Brain pericyte (primary cell): ENCODE measurements around the gene SCLT1.
A peak's percentile ranks its signal among the peaks of the same experiment; 100 is the strongest.

Experiments used
- DNase-seq: peaks from one replicate; pipeline ENCODE4 v3.0.0-alpha.2; 2012; ENCODE audit warnings: low read depth, low spot score

SCLT1 gene

GRCh38 chr4:128871948-128872347, 221.4 kb downstream of the SCLT1 start:
- DNase-seq: no peak

DNA sequence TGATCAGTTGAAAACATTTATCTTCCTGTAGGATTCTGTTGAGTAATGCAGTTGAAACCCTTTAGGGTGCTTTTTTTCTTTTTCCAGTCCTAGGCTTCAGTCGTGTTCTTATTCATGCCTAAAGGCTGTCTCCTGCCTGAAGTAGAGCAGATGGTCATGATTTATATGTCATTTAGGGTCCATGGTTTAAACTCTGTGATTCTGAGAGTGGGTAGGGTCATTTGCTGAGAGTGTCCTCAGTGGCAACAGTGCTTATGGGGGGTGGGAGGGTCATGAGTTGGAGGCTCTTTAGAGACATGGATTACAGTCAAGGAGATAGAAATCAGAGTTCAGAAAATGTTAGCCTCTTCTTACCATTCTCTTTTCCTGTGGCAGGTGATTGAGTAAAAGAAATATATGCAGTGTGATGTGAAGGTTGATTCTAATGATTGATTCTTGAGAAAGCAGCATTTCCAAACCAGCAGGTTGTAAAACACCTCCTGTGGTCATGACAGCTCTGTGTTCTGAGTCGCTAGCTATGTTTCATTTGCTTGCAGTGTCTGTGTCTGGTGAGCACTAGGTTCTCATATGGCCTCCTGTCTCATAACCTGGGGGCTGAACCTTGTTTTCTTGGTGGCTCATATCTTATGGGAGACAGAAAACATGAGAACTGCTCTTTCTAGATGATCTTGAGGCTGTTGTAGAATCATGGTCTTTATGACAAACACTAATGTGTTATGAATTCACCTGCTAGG, 223.4 kb downstream of the SCLT1 start:
- no peak for DNase-seq

DNA sequence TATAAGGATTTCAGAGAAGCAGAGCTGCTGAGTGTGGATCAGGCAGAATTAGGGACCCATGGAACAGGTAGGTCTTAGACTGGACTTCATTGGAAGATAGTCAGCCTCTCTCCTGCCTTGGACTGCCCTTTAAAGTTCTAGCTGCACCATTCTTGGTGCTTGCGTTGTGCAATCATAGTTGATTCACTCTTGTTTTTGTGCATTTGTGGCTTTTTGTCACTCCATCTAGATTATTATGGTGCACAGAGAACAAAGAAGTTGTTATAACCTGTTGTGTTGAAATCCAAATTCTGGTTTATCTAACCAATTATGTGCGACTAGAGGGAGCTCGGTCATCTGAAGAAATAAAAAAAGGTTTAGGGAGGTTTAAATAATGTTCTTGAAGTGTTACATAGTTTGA, 224.6 kb downstream of the SCLT1 start:
- DNase-seq: no peak

GRCh38 chr4:128866691-128867090, 226.6 kb downstream of the SCLT1 start:
- DNase-seq: no peak

DNA sequence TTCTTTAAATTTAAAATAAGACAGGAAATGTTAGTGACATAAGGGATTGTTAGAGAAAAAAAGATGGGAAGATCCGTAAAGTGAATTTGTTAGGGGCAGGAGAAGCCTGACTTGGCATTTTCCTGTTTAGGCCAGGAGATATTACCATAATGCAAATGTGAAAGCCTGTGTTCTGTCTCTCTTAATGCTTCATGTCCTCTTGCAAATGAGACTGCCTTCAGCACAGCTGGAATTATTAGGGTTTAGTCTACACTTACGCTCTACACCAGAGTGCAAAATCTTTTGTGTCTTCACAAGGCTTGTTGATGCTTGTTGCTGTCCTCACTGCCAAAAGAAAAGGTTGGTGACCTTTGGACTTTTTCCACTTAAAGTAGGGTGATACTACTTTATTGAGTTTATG, 227.1 kb downstream of the SCLT1 start:
- no peak for DNase-seq

GRCh38 chr4:128865132-128865531, 228.2 kb downstream of the SCLT1 start:
- no peak for DNase-seq

GRCh38 chr4:128863312-128864075, 229.8 kb downstream of the SCLT1 start:
- peak; percentile 49 for DNase-seq

DNA sequence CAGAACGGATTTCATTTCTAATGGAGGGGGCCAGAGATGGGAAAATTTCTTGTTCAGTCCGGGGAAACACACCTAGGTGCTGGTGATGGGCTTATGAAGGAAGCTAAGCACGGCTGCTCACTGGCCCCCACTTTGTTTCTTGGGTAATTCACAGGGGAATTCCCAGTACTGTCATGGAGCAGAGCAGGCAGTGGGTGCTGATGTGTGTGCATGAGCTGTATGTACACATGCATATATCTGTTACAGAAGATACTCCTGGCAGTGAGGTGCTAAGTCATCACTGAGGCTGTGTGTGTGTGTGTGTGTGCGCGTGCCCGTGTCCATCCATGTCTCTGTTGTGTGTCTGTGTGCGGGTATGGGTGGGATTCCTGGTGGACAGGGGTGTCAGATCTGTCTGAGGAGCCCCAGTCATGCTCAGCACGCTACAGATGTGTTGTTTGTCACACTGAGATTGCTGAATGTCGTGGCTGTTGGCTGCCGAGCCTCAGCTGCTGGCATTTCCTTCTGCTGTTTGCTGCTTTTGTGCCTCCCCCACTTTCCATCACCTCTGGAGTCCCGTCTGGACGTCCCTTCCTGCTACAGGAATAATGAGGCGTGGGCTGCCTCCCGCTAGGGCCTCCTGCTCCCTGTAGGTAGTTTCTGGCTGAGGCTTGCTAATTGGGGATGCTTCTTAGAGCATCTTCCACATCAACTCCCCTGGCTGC, 230.6 kb downstream of the SCLT1 start:
- no peak for DNase-seq

GRCh38 chr4:128861856-128862518, 231.4 kb downstream of the SCLT1 start:
- DNase-seq: no peak

DNA sequence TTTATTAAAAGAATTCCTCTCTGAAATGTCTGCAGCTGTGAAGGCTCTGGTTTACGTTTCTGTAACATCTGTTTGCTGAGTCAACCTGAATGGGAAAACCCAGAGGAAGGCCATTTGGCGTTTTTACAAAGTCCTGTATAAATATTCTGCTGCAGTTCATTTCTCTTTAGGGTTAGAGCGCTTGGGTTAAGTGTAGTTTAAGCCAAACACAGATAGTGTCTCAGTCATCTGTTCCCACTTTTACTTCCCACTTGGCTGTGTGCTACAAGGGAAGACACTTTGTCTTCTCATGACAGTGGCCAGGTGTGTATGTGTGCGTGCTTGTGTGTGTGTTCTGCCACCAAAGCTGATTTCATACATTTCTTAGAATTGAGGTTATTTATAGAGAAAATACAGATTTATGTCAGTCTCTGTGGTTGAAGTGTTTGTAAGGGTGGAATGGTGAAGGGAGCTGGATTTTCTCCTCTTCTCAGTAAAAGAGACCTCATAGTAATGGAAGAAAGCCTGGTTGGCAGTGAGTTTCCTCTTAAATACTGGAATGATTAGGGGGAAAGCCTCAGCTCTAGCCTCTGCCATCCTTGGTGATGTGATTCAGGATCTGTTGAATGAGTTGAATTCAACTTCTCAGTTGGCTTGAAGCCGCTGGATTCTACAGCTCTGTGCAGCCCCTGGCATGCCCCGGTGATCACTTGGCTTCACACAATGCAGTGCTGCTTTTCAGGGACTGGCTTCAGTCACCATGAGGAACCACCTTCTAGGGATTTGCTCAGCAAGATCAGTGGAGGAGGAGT, 233.3 kb downstream of the SCLT1 start:
- no peak for DNase-seq

DNA sequence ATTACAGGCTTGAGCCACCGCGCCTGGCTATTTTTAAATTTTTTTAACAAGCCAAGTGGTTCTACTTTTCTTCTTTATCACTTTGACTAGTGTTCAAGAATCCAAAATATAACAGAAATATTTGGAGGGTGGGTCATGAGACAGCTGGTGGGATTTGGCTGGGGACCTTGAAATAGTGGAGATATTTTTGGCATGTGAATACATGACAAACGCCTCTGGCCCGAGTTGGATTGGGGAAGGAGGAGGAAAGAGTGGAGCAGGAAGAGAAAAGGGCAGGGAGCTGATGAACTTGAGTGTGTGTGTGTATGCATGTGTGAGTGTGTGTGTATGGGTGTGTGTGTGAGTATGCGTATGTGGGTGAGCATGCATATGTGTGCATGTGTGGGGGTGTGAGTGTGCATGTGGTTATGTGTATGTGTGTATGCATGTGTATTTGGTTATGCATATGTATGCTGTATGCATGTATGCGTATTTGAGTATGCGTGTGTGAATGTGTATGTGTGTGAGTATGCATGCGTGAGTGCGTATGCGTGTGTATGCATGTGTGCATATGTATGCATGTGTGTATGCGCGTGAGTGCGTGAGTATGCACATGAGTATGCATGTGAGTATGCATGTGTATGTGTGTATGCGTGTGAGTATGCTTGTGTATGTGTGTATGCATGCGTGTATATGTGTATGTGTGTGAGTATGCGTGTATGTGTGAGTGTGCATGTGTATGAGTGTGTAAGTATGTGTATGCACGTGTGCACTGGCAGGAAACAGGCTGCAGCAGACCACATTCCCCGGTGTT, 234.3 kb downstream of the SCLT1 start:
- DNase-seq: no peak

GRCh38 chr4:128856246-128856645, 237.1 kb downstream of the SCLT1 start:
- no peak for DNase-seq

DNA sequence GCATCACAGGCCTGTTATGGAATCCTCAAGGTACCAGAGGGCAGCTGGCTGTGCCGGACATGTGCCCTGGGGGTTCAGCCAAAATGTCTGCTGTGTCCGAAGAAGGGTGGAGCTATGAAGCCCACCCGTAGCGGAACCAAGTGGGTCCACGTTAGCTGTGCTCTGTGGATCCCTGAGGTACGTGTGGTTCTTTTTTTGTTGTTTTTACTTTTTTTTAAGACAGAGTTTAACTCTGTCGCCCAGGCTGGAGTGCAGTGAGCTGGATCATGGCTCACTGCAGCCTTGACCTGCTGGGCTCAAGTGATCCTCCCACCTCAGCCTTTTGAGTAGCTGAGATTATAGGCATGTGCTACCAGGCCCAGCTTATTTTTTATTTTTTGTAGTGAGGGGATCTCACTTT, 237.7 kb downstream of the SCLT1 start:
- DNase-seq: no peak

DNA sequence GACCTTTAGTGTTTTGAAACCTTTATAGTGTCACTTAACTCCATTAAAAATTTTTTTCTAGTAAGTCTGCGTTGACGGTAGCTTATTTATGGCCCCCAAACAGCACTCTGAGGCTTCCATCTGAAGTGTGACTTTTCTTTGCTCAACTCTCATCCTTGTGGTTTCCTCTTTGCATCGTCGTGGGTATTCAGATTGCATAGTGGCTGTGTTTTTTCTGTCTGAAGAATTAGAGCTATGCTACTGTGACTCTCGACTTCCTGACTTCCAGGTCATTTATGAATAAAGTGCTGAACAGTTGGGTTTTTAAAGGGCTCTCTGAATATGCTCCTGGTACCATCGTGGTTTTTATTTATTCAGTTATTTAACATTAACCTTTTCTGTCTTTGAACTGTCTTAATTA, 238.9 kb downstream of the SCLT1 start:
- DNase-seq: no peak

GRCh38 chr4:128853741-128854140, 239.6 kb downstream of the SCLT1 start:
- DNase-seq: no peak

GRCh38 chr4:128850252-128850651, 243.1 kb downstream of the SCLT1 start:
- DNase-seq: no peak

GRCh38 chr4:128848461-128848860, 244.9 kb downstream of the SCLT1 start:
- peak; percentile 86 for DNase-seq

DNA sequence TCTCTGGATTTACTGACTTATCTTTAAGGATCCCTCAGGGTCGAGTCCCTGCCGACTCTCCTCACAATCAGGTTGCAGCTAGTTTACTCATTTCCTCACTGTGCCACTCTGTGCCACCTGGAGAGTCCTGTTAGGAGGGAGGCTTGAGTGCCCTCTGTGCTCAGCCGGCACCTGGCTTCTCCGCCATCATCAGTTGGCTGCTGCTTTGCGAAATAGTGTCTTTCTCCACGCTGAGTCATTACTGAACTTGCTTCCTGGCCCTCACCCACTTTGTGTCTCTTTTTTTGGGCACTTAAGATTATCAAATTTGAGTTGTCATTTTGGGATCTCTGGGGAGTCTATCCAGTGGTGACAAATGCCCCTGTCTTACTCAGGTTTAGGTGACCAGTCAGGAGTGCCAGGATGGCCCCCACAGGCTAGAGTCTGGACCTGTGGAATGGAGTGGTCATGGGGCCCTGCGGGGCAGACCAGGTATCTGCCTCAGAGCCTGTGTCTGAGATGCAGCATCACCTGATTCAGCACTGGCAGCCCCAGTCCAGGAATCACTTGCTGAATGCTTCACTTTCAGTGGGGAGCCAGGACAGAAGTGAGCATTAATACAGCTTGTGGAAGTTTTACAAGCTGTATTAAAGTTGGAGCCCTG, 246.1 kb downstream of the SCLT1 start:
- no peak for DNase-seq

DNA sequence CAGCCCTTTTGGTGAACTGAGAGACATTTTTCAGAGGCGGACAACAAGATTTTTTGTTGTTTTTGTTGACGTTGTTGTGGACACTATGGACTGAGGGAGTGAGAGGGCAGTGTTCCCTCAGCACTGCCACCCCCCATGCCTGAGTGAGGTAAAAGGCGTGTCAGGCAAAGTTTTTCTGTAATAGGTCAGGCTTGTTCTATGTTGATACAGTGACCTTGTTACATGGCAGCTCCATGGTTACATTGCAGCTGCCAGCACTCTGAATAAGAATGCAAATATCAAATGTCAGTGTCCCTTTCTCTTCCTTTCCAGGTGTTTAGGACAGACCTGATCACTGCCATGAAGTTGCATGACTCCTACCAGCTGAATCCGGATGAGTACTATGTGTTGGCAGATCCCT, 247.3 kb downstream of the SCLT1 start:
- DNase-seq: no peak

DNA sequence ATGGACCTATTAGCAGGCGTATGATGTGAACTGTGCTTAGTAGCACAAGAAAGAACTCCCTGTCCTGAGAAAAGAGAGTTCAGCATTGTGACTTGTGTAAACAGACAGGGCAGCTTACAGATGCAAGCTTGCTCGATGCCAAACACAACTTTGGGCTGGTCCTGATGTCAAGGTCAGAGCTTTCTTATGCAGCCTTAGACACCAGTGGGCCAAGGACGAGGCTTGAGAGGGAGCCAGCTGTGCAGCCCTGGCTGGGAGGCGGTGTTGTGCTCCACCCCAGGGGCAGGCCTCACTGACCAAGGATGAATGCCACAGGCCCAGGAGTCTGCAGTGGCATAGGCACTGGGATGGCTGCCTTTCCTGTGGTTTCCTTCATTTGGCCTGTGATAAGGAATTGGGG, 248.4 kb downstream of the SCLT1 start:
- DNase-seq: peak; percentile 90
